Activated CD4-positive, CD25-positive, alpha-beta regulatory T cell treated with anti-CD3 and anti-CD28 coated beads, Interleukin-2, amount 50 U/mL, for 16 hours (primary cell): ENCODE measurements around the gene DYTN.

Source experiments
- DNase-seq: peaks from one replicate; pipeline ENCODE4 v3.0.0-alpha.2; 2020; ENCODE audit warnings: low read depth, low spot score

DYTN gene

GRCh38 chr2:206615417-206616089 lies 102.6 kb downstream of the DYTN start:
- no peak for DNase-seq

- no peak for DNase-seq
These were observed 103.4 kb downstream of the DYTN start for GRCh38 chr2:206614811-206615210.

GRCh38 chr2:206611736-206612135 lies 106.5 kb downstream of the DYTN start:
- no peak for DNase-seq

- DNase-seq, result no peak
These were observed 107.0 kb downstream of the DYTN start for GRCh38 chr2:206611191-206611590.

GRCh38 chr2:206610451-206610850 lies 107.7 kb downstream of the DYTN start:
- DNase-seq, result no peak

- no peak for DNase-seq
These were observed 115.0 kb downstream of the DYTN start for GRCh38 chr2:206603243-206603642.
